GM19468 (cell line): ENCODE results near the gene DUOXA2.

Source experiments
- ATAC-seq: cut with Tn5 transposase; IDR thresholded peaks from one replicate; pipeline ENCODE4 v1.9.1; 2021; ENCODE audit warnings: mild to moderate bottlenecking, moderate library complexity, moderate number of reproducible peaks; ENCODE audit not compliant: unreplicated experiment; ENCODE audit errors: extremely low read depth

DUOXA2 gene

GRCh38 chr15:45115312-45115820 is 1.2 kb downstream of the DUOXA2 start:
- ATAC-seq: no peak

GRCh38 chr15:45116006-45116481 is 1.9 kb downstream of the DUOXA2 start:
- ATAC-seq: no peak

- no peak for ATAC-seq
Measured at GRCh38 chr15:45116482-45117307, 2.6 kb downstream of the DUOXA2 start.

- no peak for ATAC-seq
Measured at GRCh38 chr15:45117308-45118130, 3.4 kb downstream of the DUOXA2 start.

GRCh38 chr15:45118131-45118588 is 4.0 kb downstream of the DUOXA2 start:
- no peak for ATAC-seq

- no peak for ATAC-seq
Measured at GRCh38 chr15:45118996-45119395, 4.9 kb downstream of the DUOXA2 start.

- no peak for ATAC-seq
Measured at GRCh38 chr15:45120081-45120972, 6.2 kb downstream of the DUOXA2 start.

- ATAC-seq: no peak
Measured at GRCh38 chr15:45121020-45121419, 6.9 kb downstream of the DUOXA2 start.

- no peak for ATAC-seq
Measured at GRCh38 chr15:45121706-45122417, 7.7 kb downstream of the DUOXA2 start.

- no peak for ATAC-seq
Measured at GRCh38 chr15:45122719-45123118, 8.6 kb downstream of the DUOXA2 start.

GRCh38 chr15:45123397-45123796 is 9.3 kb downstream of the DUOXA2 start:
- no peak for ATAC-seq

- ATAC-seq: no peak
Measured at GRCh38 chr15:45126535-45127158, 12.5 kb downstream of the DUOXA2 start.

GRCh38 chr15:45128971-45129639 is 15.0 kb downstream of the DUOXA2 start:
- no peak for ATAC-seq

GRCh38 chr15:45129651-45130129 is 15.6 kb downstream of the DUOXA2 start, which contains the start of the genes DUOX1 and DUOXA1:
Gene DUOX1 (plus strand): TSS chr15:45129994. CDS start chr15:45131967, 1,973 bp downstream.
Gene DUOXA1 (minus strand): TSS chr15:45129879. CDS start chr15:45123014, 6,865 bp downstream.
- ATAC-seq: no peak

GRCh38 chr15:45130291-45131000 is 16.3 kb downstream of the DUOXA2 start:
- no peak for ATAC-seq

GRCh38 chr15:45131510-45131909 is 17.4 kb downstream of the DUOXA2 start:
- ATAC-seq: no peak

- ATAC-seq: no peak
Measured at GRCh38 chr15:45132844-45133560, 18.9 kb downstream of the DUOXA2 start.
